Measurements from ENCODE around the gene RBM18. TPM values are rescaled to one million over a fixed set of nuclear protein-coding genes. Genes with fewer than 3 reads are reported as not detected.

The RBM18 gene, protein sequence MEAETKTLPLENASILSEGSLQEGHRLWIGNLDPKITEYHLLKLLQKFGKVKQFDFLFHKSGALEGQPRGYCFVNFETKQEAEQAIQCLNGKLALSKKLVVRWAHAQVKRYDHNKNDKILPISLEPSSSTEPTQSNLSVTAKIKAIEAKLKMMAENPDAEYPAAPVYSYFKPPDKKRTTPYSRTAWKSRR
- 10 to 100 TPM; 29.0 to 34.4 TPM for total RNA-seq

DNA sequence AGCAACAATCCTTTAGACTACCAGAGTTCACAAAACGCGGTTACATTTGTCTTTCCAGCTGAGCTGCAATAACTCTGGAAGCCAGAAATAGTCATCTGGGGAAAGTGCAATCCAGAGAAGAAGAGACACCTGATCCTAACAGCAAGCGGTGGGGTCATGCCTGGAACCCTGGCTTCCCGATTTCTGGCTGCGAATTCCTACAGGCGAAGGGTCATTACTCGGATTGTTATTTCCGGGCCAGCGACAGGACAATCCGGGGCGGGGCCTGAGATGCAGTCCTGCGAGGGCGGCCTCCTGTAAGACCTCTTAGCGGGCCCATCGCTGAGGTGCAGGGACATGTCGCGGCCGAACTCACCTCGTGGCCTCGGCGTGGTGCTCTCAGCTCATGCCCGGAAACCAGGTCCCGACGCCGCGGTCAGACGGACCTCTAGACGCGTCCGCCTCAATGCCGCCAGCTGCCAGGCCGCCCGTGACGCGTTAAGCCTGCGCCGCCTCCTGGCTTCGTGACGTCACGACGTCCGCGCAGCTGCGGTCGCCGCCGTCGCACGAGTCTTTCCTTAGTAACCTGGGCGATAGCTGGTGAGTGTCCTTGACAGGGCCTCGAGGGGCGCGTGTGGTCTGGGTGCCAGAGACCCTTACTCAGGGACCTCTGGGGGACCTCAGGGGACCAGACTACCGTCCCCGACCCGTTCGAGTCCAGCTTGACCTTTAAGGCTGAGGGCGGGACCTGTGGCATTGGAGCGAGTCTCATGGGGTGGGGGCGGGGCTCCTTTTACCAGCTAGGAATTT is at the start of gene RBM18, which contains the start of gene MRRF:
TSS of gene RBM18 (minus strand) at position 481 of the 789 bp plus-strand sequence. CDS start 3,348 bp downstream, outside the sequence.
TSS of gene MRRF (plus strand) at position 523 of the 789 bp plus-strand sequence. CDS start 6,010 bp downstream, outside the sequence.
- Mint-ChIP-seq H3K4me1 (ENCODE audit: low read depth in 2 of 2) (peaks cover 39 to 53% of the 10 kb centered on the region in 2 donors), H3K27me3 (no peaks in the 10 kb centered on the region)
- ATAC-seq: peak; percentile 95 to 96

DNA sequence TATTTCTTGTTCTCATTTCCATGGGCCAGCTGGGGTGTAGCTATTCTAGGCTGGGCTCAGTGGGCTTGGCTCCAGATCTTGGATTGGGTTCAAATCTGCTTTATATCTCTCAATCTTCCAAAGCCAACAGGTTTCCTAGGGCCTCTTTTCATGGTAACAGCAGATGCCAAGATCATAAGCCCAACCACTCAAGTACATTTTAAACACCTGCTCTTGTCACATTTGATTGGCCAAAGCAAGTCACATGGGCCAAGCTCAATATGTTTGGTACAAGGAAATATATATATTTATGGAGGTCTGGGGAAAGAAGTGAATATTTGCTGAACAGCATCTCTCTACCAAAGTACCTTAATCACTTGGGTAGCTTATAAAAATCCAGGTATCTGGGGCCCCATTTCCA is 49.5 kb upstream of the RBM18 start:
- no peak for ATAC-seq
- Mint-ChIP-seq H3K36me3 (peaks cover 14% of the 10 kb centered on the region), H3K9me3 (no peaks in the 10 kb centered on the region), H3K4me3 (no peak overlapping the region), H3K4me1 (ENCODE audit: low read depth in 2 of 2) (no peaks in the 10 kb centered on the region), H3K27me3 (no peaks in the 10 kb centered on the region), H3K27ac (no peak overlapping the region)
- DNase-seq (ENCODE audit: low spot score): no peak

More for the DNA sequence above, at the start of gene RBM18, which contains the start of gene MRRF:
- H3K4me3 Mint-ChIP-seq: peak within 1 kb of the TSS; percentile 93
- peak within 1 kb of the TSS; percentile 99 to 100 for H3K27ac Mint-ChIP-seq
- peaks cover 18% of the 10 kb centered on the region for H3K36me3 Mint-ChIP-seq
- DNase-seq (ENCODE audit: low spot score): peak; percentile 93
- no peaks in the 10 kb centered on the region for H3K9me3 Mint-ChIP-seq

DNA sequence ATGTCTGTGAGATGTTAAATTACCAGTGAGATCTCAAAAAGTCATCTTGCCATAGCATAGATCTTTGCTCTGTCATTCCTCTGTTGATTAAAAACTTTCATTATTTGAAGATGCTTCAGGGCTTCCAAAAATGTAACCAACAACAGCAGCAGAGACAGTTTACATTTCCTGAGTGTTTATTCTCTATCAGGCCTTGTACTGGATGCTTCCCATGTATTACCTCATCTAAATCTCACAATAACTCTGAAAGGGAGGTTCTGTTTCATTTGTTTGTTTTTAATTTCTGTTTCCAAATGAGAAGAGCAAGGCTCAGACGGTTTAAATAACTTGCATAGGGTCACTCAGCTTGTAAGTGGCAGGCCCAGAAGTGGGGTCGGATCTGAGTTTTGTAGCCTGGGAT is 45.2 kb upstream of the RBM18 start:
- H3K27me3 Mint-ChIP-seq: no peaks in the 10 kb centered on the region
- H3K4me3 Mint-ChIP-seq: no peak overlapping the region
- no peak for ATAC-seq
- H3K4me1 Mint-ChIP-seq (ENCODE audit: low read depth in 2 of 2): no peaks in the 10 kb centered on the region
- DNase-seq (ENCODE audit: low spot score): no peak
- no peaks in the 10 kb centered on the region for H3K9me3 Mint-ChIP-seq
- peaks cover 20% of the 10 kb centered on the region for H3K36me3 Mint-ChIP-seq
- no peak overlapping the region for H3K27ac Mint-ChIP-seq

DNA sequence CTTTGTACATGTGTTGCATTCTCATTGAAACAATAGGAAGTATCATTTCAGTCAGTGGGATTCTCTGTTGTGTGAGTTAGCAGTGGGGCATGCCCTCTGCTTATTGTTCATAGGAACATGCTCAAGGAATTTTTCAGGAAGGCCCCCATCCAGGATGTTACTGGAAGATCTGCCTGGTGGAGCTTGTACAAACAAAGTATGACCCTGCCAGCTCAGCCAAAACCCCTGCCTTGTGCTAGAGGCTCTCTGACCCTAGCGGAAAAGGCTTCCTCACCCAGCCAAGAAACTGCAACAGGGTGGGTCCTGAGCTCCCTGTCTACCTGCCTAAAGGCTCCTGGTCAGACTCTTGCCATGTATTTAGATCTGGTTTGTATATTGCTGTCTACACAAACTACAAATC is 43.3 kb upstream of the RBM18 start:
- no peaks in the 10 kb centered on the region for H3K27me3 Mint-ChIP-seq
- no peak overlapping the region for H3K4me3 Mint-ChIP-seq
- no peak overlapping the region for H3K27ac Mint-ChIP-seq
- no peaks in the 10 kb centered on the region for H3K9me3 Mint-ChIP-seq
- H3K36me3 Mint-ChIP-seq: peaks cover 10% of the 10 kb centered on the region
- DNase-seq (ENCODE audit: low spot score) (no peak), ATAC-seq (no peak)
- no peaks in the 10 kb centered on the region for H3K4me1 Mint-ChIP-seq (ENCODE audit: low read depth in 2 of 2)

DNA sequence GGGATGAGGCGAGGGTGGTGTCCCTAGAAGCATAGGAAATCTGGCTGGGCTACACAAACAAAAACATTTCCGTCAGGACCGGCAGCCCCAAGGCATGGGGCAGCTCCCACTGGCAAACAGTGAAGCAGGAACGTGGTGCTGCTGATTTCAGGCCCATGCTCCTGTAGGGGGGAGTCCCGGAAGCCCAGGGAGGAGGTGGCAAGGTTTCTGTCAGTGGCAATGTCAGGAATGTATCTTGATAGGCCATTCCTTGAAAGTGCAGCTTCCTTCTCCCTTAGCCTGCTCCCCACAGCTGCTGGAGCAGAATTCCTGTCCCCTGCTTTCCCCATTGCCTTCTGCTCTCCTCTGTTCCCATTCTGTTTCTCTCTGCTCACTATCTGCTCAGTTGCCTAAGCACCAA is 42.4 kb upstream of the RBM18 start:
- Mint-ChIP-seq H3K27ac (no peak overlapping the region), H3K4me1 (ENCODE audit: low read depth in 2 of 2) (no peaks in the 10 kb centered on the region), H3K9me3 (no peaks in the 10 kb centered on the region), H3K4me3 (no peak overlapping the region), H3K36me3 (peaks cover 11% of the 10 kb centered on the region), H3K27me3 (no peaks in the 10 kb centered on the region)
- ATAC-seq: no peak
- no peak for DNase-seq (ENCODE audit: low spot score)

DNA sequence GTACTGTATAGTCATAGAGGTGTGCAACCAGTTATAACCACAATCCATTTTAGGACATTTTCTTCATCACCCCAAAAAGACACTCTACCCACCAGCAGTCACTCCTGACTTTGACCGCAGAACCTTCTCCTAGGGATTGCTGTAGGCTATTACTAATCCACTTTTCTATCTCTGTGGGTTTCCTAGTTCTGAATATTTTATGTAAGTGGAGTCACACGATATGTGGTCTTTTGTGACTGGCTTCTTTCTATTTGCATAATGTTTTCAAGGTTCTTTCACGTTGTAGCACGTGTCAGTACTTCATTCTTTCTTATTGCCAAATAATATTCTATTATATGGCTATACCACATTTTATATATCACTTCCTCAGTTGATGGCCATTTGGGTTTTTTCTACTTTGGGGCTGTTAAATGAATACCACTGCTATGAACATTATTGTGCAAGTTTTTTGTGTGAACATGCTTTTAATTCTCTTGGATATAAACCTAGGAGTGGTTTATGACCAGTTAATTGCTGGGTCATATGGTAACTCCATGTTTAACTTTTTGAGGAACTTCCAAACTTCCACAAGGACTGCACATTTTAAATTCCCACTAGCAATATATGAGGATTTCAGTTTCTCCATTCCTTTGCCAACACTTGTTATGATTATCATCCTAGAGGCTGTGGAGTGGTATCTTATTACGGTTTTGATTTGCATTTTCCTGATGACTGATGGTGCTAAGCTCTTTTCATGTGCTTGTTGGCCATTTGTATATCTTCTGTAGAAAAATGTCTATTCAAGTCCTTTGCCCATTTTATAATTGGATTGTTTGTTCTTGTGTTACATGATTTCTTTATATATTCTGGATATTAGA is 37.8 kb upstream of the RBM18 start:
- Mint-ChIP-seq H3K27me3 (no peaks in the 10 kb centered on the region), H3K27ac (no peak overlapping the region), H3K9me3 (no peaks in the 10 kb centered on the region), H3K4me1 (ENCODE audit: low read depth in 2 of 2) (no peaks in the 10 kb centered on the region), H3K4me3 (no peak overlapping the region), H3K36me3 (peaks cover 15% of the 10 kb centered on the region)
- DNase-seq (ENCODE audit: low spot score): no peak
- ATAC-seq: no peak

DNA sequence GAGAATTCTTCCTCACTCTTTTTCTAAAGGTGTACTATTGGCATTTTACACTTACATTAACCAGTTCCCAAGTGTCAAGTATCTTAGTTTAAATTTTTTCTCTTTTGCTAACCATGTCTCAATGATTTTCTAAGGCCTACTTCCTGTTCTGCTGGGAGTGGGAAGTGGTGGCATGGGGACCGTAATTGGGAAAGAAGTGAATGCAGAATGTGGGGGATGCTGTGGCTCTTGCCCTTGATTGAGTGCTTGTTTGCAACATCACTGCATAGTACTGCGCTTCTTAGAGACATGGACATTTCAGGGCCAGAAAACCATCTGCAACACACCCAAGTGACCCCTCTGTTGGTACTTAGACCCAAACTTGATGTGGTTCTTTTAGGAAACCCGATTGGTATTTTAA is 32.9 kb upstream of the RBM18 start:
- no peaks in the 10 kb centered on the region for H3K27me3 Mint-ChIP-seq
- no peak overlapping the region for H3K4me3 Mint-ChIP-seq
- no peak for DNase-seq (ENCODE audit: low spot score)
- no peaks in the 10 kb centered on the region for H3K9me3 Mint-ChIP-seq
- H3K27ac Mint-ChIP-seq: no peak overlapping the region
- no peak for ATAC-seq
- peaks cover 24% of the 10 kb centered on the region for H3K36me3 Mint-ChIP-seq
- H3K4me1 Mint-ChIP-seq (ENCODE audit: low read depth in 2 of 2): no peaks in the 10 kb centered on the region

DNA sequence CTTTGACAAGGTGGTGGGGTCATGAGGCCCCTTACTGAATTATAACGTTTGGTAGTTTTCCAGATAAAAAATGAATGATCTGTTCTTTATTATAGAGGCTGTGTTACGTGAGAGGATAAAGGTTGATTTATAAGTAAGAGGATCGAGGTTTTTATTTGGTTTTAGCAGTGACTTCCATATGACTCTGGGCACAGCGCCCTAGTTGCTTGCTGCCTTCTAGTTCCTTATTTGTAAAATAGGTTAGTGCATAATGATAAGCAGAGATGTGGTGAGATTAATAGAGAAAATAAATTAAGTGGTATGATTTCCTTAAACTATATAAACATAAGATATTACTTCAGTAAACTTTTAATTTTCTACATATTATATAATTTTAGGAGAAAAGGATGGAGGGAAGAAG is 29.9 kb upstream of the RBM18 start:
- no peak for ATAC-seq
- H3K4me3 Mint-ChIP-seq: no peak overlapping the region
- H3K4me1 Mint-ChIP-seq (ENCODE audit: low read depth in 2 of 2): no peaks in the 10 kb centered on the region
- H3K36me3 Mint-ChIP-seq: peaks cover 31% of the 10 kb centered on the region
- H3K27ac Mint-ChIP-seq: no peak overlapping the region
- H3K27me3 Mint-ChIP-seq: no peaks in the 10 kb centered on the region
- no peaks in the 10 kb centered on the region for H3K9me3 Mint-ChIP-seq
- no peak for DNase-seq (ENCODE audit: low spot score)

DNA sequence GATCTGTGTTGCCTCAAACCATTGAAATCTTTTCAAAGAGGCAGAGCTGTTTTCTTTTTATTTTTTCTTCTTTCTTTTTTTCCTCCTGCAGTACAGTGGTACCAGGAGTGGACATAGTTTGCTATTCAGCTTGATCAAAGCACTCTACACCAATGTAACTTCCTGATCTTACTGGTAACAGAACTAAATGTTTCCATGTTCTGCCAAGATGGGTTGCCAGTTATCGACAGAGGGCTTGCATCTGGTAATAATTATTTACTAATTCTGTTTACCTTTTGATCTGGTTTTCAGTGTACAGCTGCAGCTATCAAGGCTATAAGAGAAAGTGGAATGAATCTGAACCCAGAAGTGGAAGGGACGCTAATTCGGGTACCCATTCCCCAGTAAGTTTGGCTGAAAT is 26.8 kb upstream of the RBM18 start:
- H3K27me3 Mint-ChIP-seq: no peaks in the 10 kb centered on the region
- no peaks in the 10 kb centered on the region for H3K4me1 Mint-ChIP-seq (ENCODE audit: low read depth in 2 of 2)
- no peak overlapping the region for H3K4me3 Mint-ChIP-seq
- no peak for DNase-seq (ENCODE audit: low spot score)
- H3K9me3 Mint-ChIP-seq: no peaks in the 10 kb centered on the region
- no peak overlapping the region for H3K27ac Mint-ChIP-seq
- ATAC-seq: no peak
- H3K36me3 Mint-ChIP-seq: peaks cover 32% of the 10 kb centered on the region

DNA sequence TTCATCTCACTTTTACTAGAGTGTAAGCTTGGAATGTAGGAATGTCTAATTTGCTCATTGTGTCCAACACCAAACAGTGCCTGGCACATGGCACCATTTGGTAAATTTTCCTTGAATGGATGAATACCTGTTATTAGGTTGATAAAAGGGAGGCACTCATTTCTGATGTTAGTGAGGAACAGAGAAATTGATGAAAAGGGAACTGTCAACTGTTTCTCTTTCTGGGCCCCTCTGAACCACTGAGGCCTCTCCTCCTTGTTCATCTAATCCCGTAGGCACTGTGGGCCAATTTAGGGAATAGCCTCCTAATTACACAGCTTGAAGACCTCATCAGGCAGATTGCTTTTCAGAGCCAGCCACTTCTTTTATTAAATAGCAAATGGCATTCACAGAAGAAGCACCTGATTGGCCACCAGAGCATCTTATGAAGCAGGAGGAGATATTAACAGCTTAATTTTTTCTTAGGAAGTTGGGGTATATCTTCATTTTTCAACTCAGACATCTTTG is 22.6 kb upstream of the RBM18 start:
- no peaks in the 10 kb centered on the region for H3K4me1 Mint-ChIP-seq (ENCODE audit: low read depth in 2 of 2)
- H3K27me3 Mint-ChIP-seq: no peaks in the 10 kb centered on the region
- no peak for ATAC-seq
- H3K4me3 Mint-ChIP-seq: no peak overlapping the region
- no peak for DNase-seq (ENCODE audit: low spot score)
- peaks cover 15% of the 10 kb centered on the region for H3K36me3 Mint-ChIP-seq
- no peak overlapping the region for H3K27ac Mint-ChIP-seq
- H3K9me3 Mint-ChIP-seq: no peaks in the 10 kb centered on the region

DNA sequence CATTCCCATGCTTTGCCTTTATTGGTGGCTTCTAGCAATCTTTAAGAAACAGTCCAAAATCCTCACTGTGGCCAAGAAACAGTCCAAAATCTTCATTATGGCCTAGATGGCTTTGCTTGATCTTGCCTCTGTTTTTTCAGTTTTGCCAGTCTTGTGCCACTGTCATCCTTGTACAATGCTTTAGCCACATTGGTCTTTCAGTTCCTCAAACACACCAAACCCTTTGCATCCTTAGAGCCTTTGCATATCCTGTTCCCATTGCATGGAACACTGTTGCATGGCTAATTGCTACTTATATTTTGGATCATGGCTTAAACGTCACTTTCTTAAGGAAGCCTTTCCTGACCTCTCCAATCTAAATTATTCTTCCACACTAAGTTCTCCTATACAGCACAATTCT is 22.1 kb upstream of the RBM18 start:
- DNase-seq (ENCODE audit: low spot score) (no peak), ATAC-seq (no peak)
- Mint-ChIP-seq H3K36me3 (peaks cover 11% of the 10 kb centered on the region), H3K4me1 (ENCODE audit: low read depth in 2 of 2) (no peaks in the 10 kb centered on the region), H3K27me3 (no peaks in the 10 kb centered on the region), H3K27ac (no peak overlapping the region), H3K9me3 (no peaks in the 10 kb centered on the region), H3K4me3 (no peak overlapping the region)

DNA sequence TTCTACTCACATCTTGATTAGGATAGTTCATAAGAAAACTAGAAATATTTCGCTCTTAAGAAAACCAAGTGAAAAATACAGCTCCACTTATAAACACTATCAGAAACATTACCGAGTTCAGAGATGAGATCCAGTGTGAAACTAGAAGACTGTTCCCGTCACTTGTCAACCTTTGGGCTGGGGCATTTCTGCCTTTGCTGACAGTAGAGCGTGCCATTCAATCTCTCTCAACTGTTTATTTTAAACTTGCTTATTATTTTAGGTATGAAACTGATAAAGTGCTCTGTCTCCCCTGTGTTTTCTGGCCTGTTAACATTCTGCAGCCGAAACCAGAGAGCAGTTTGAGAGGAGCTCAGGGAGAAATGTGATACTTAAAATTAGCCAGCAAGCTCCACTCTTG is 16.7 kb upstream of the RBM18 start:
- DNase-seq (ENCODE audit: low spot score) (no peak), ATAC-seq (no peak)
- Mint-ChIP-seq H3K27ac (no peak overlapping the region), H3K36me3 (no peaks in the 10 kb centered on the region), H3K4me3 (no peak overlapping the region), H3K27me3 (no peaks in the 10 kb centered on the region), H3K9me3 (no peaks in the 10 kb centered on the region), H3K4me1 (ENCODE audit: low read depth in 2 of 2) (peaks cover 0 to 7% of the 10 kb centered on the region in 2 donors)

DNA sequence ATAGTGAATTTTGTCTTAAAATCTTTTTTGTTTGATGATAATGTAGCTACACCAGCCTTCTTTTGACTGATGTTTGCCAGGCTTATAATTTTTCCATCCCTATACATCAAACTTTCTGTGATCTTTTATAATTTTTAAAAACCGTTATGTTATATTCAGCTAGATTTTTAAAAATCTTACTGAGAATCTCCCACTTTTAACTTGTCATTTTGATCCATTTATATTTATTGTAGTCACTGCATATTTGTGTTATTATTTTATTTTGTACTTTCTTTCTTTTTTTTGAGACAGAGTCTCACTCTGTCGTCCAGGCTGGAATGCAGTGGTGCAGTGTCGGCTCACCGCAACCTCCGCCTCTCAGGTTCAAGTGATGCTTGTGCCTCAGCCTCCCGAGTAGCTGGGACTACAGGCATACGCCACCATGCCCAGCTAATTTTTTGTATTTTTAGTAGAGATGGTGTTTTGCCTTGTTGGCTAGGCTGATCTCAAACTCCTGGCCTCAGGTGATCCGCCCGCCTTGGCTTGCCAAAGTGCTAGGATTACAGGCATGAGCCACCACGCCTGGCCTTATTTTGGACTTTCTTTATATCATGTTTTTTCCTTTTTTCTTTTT is 12.8 kb upstream of the RBM18 start:
- Mint-ChIP-seq H3K36me3 (peaks cover 5% of the 10 kb centered on the region), H3K4me1 (ENCODE audit: low read depth in 2 of 2) (peaks cover 6 to 20% of the 10 kb centered on the region in 2 donors), H3K27me3 (no peaks in the 10 kb centered on the region), H3K9me3 (no peaks in the 10 kb centered on the region), H3K4me3 (no peak overlapping the region), H3K27ac (no peak overlapping the region)
- no peak for ATAC-seq
- no peak for DNase-seq (ENCODE audit: low spot score)
